Stomach (tissue), 4 donors: Measurements from ENCODE around the gene GPR87.

Experiments used
- EP300 ChIP-seq: sonication (generic); formaldehyde crosslinking; IDR thresholded peaks from one replicate; pipeline ENCODE4 v1.6.1; 2017; ENCODE audit warnings: antibody characterized with exemption
- POLR2AphosphoS5 ChIP-seq, 3 donors: sonication (generic); formaldehyde crosslinking; IDR thresholded peaks; one replicate each; pipeline ENCODE4 v1.6.1; 2016; ENCODE audit warnings: antibody characterized with exemption in 3 of 3

GRCh38 chr3:151356794-151357462 lies 40.3 kb upstream of the GPR87 start:
- TF ChIP-seq POLR2AphosphoS5 (IDR thresholded peaks at IDR 0.05): no peak
- no peak for TF ChIP-seq EP300
